ENCODE results near the gene ST7. TPM values are rescaled to one million over a fixed set of nuclear protein-coding genes. Genes with fewer than 3 reads are reported as not detected.

ST7 gene
- total RNA-seq, 3 donors from 2014 or later (not counting 1 experiment from before 2014, with no cell fraction given): 9.8 to 15.7 (median 12.9) TPM

- no peak overlapping the region for H3K4me3 ChIP-seq (ENCODE audit: low read length)
- peaks cover 2% of the 10 kb centered on the region for H3K27me3 ChIP-seq (ENCODE audit: control insufficient read depth, insufficient read depth, low read length)
- Mint-ChIP-seq H3K36me3 (no peaks in the 10 kb centered on the region), H3K4me3 (no peak overlapping the region), H3K4me1 (no peaks in the 10 kb centered on the region), H3K27ac (no peak overlapping the region), H3K9me3 (no peaks in the 10 kb centered on the region), H3K27me3 (ENCODE audit: low read depth in 2 of 2) (peaks cover 5 to 7% of the 10 kb centered on the region in 2 donors)
- H3K27ac ChIP-seq (ENCODE audit: low read length): no peak overlapping the region
- 65% methylated on average over 1 of the region's 2 CpGs for WGBS (ENCODE audit: insufficient coverage)
- H3K36me3 ChIP-seq (ENCODE audit: control insufficient read depth, insufficient read depth, low read length): no peaks in the 10 kb centered on the region
- no peak for TF ChIP-seq CTCF (IDR thresholded peaks at IDR 0.05)
- H3K4me1 ChIP-seq (ENCODE audit: control insufficient read depth, insufficient read depth, low read length): no peaks in the 10 kb centered on the region
- ATAC-seq: no peak
- DNase-seq: no peak
- H3K9me3 ChIP-seq (ENCODE audit: control insufficient read depth, insufficient read depth, low read length): no peaks in the 10 kb centered on the region
- intact Hi-C loops (cut with micrococcal nuclease): no loop called here
Measured at GRCh38 chr7:116938678-116939077, 14.6 kb upstream of the ST7 start.

- Mint-ChIP-seq H3K36me3 (no peaks in the 10 kb centered on the region), H3K27me3 (ENCODE audit: low read depth in 2 of 2) (peaks cover 5 to 7% of the 10 kb centered on the region in 2 donors), H3K27ac (no peak overlapping the region), H3K4me3 (no peak overlapping the region), H3K9me3 (no peaks in the 10 kb centered on the region), H3K4me1 (no peaks in the 10 kb centered on the region)
- no peak overlapping the region for H3K4me3 ChIP-seq (ENCODE audit: low read length)
- ATAC-seq: no peak
- no peak for TF ChIP-seq CTCF (IDR thresholded peaks at IDR 0.05)
- no peaks in the 10 kb centered on the region for H3K9me3 ChIP-seq (ENCODE audit: control insufficient read depth, insufficient read depth, low read length)
- DNase-seq: no peak
- H3K27me3 ChIP-seq (ENCODE audit: control insufficient read depth, insufficient read depth, low read length): peaks cover 2% of the 10 kb centered on the region
- H3K27ac ChIP-seq (ENCODE audit: low read length): no peak overlapping the region
- H3K36me3 ChIP-seq (ENCODE audit: control insufficient read depth, insufficient read depth, low read length): no peaks in the 10 kb centered on the region
- H3K4me1 ChIP-seq (ENCODE audit: control insufficient read depth, insufficient read depth, low read length): no peaks in the 10 kb centered on the region
- intact Hi-C loops (cut with micrococcal nuclease): no loop called here
- WGBS (ENCODE audit: insufficient coverage): 79% methylated on average over 8 of the region's 8 CpGs
Measured at GRCh38 chr7:116940689-116941370, 12.5 kb upstream of the ST7 start.

- Histone ChIP-seq H3K9me3 (ENCODE audit: control insufficient read depth, insufficient read depth, low read length) (no peaks in the 10 kb centered on the region), H3K36me3 (ENCODE audit: control insufficient read depth, insufficient read depth, low read length) (no peaks in the 10 kb centered on the region), H3K27ac (ENCODE audit: low read length) (no peak overlapping the region), H3K4me3 (ENCODE audit: low read length) (no peak overlapping the region), H3K27me3 (ENCODE audit: control insufficient read depth, insufficient read depth, low read length) (peaks cover 2% of the 10 kb centered on the region), H3K4me1 (ENCODE audit: control insufficient read depth, insufficient read depth, low read length) (no peaks in the 10 kb centered on the region)
- Mint-ChIP-seq H3K9me3 (no peaks in the 10 kb centered on the region), H3K36me3 (no peaks in the 10 kb centered on the region), H3K27me3 (ENCODE audit: low read depth in 2 of 2) (peaks cover 4 to 5% of the 10 kb centered on the region in 2 donors), H3K4me1 (no peaks in the 10 kb centered on the region), H3K27ac (no peak overlapping the region), H3K4me3 (no peak overlapping the region)
- DNase-seq (no peak), ATAC-seq (no peak)
- 94% methylated on average over 1 of the region's 2 CpGs for WGBS (ENCODE audit: insufficient coverage)
- no peak for TF ChIP-seq CTCF (IDR thresholded peaks at IDR 0.05)
- intact Hi-C loops (cut with micrococcal nuclease): no loop called here
Measured at GRCh38 chr7:116942504-116942903, 10.8 kb upstream of the ST7 start.

- intact Hi-C loops (cut with micrococcal nuclease): no loop called here
- DNase-seq: no peak
- WGBS (ENCODE audit: insufficient coverage): 52% methylated on average over 3 of the region's 3 CpGs
- no peaks in the 10 kb centered on the region for H3K9me3 ChIP-seq (ENCODE audit: control insufficient read depth, insufficient read depth, low read length)
- no peak for ATAC-seq
- peaks cover 5% of the 10 kb centered on the region for H3K4me1 ChIP-seq (ENCODE audit: control insufficient read depth, insufficient read depth, low read length)
- H3K27me3 ChIP-seq (ENCODE audit: control insufficient read depth, insufficient read depth, low read length): no peaks in the 10 kb centered on the region
- no peak overlapping the region for H3K4me3 Mint-ChIP-seq
- no peak for TF ChIP-seq CTCF (IDR thresholded peaks at IDR 0.05)
- H3K36me3 ChIP-seq (ENCODE audit: control insufficient read depth, insufficient read depth, low read length): no peaks in the 10 kb centered on the region
- no peak overlapping the region for H3K27ac Mint-ChIP-seq
- peaks cover 7% of the 10 kb centered on the region in 2 donors for H3K27me3 Mint-ChIP-seq (ENCODE audit: low read depth in 2 of 2)
- H3K27ac ChIP-seq (ENCODE audit: low read length): no peak overlapping the region
- no peaks in the 10 kb centered on the region for H3K9me3 Mint-ChIP-seq
- H3K4me1 Mint-ChIP-seq: peaks cover 4 to 5% of the 10 kb centered on the region in 2 donors
- no peak overlapping the region for H3K4me3 ChIP-seq (ENCODE audit: low read length)
- no peaks in the 10 kb centered on the region for H3K36me3 Mint-ChIP-seq
Measured at GRCh38 chr7:116948934-116949333, 4.4 kb upstream of the ST7 start.

All from natural killer cell (primary cell).